Measurements from ENCODE around the gene ANG.
"Not testable (repeated sequence)": the region's sequence is repeated elsewhere in the genome, so short reads cannot be mapped to it uniquely, and the experiment has no call there.

The ANG gene

GRCh38 chr14:20699931-20700330 lies 11.4 kb downstream of the ANG start:
- DNase-seq = no peak

DNA sequence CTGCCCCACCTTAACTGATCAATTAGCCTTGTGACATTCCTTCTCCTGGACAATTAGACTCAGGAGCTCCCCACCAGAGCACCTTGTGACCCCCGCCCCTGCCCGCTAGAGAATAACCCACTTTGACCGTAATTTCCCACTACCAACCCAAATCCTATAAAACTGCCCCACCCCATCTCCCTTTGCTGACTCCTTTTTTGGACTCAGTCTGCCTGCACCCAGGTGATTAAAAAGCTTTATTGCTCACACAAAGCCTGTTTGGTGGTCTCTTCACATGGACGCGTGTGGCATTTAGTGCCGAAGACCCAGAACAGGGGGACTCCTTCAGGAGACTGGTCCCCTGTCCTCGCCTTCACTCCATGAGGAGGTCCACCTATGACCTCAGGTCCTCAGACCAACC lies 12.4 kb downstream of the ANG start:
- DNase-seq = not testable (repeated sequence)

GRCh38 chr14:20706657-20707355 lies 18.2 kb downstream of the ANG start:
- peak in 1 of 4 experiments; percentile 33 for DNase-seq

- DNase-seq = no peak
Measured at GRCh38 chr14:20707622-20708021, 19.1 kb downstream of the ANG start.

- DNase-seq = no peak
Measured at GRCh38 chr14:20711261-20711660, 22.7 kb downstream of the ANG start.

GRCh38 chr14:20711685-20712084 lies 23.1 kb downstream of the ANG start:
- no peak for DNase-seq

GRCh38 chr14:20712904-20713303 lies 24.3 kb downstream of the ANG start:
- DNase-seq = no peak

- DNase-seq = peak; percentile 97 to 98 (median 98)
Measured at GRCh38 chr14:20714593-20715250, 26.2 kb downstream of the ANG start.

GRCh38 chr14:20719777-20720176 lies 31.2 kb downstream of the ANG start:
- DNase-seq = no peak

DNA sequence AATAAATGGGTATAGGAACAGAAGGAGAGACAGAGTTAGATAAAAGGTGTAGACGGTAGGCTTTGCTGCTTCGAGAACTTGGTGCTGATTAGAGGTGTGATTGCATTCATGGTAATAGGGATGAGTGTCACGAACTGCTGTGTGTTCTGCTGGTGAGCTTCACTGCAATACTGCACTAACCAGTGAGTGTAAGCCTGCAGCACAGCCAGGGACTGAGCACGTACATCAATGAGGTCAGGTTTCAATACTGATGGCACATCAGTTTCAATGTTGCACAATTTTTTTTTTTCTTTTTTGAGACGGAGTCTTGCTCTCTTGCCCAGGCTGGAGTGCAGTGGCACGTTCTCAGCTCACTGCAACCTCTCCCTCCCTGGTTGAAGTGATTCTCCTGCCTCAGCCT lies 32.2 kb downstream of the ANG start:
- no peak for DNase-seq

DNA sequence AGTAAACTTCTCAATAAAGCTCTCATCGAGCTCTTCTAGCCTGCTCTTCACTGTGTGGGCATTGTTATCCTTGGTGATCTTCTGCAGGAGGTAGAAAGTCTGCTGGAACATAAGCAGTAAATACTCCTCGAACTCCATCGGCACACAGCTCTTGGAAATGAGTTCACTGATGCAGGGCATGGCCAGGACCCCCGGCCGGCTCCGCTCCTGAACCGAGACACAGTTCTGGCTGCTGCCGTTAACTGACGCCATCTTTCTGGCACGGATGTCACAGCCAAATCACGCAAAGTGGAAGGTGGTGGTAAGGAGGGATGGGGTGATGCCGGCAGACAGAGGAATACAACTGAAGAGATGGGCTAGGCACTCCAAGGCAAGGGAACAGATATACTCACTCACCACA lies 33.5 kb downstream of the ANG start:
- DNase-seq = no peak

GRCh38 chr14:20723488-20723887 lies 34.9 kb downstream of the ANG start:
- DNase-seq = peak in 1 of 4 experiments; percentile 26

- DNase-seq = peak in 2 of 4 experiments; percentile 56 to 60
Measured at GRCh38 chr14:20726121-20726520, 37.6 kb downstream of the ANG start.

- DNase-seq = no peak
Measured at GRCh38 chr14:20726531-20726930, 38.0 kb downstream of the ANG start.

DNA sequence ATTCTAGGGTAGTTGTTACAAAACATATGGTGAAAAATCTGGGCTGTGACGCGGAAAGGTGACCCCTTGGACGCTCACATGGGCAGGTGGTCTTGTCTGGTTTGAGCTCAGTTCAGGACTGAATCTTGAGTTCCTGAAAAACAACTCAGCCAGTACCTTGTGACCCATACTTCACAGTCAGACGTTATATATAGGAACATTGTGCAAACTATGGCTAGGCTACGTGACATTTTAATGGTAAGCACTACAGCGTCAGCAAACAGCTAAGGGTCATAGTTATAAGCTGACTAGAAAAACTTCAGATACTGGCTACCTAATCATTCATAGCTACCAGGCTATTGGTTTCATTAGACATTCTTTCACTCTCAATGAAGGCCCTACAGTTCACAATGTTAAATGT lies 42.3 kb downstream of the ANG start:
- peak; percentile 52 to 87 (median 74) for DNase-seq

DNA sequence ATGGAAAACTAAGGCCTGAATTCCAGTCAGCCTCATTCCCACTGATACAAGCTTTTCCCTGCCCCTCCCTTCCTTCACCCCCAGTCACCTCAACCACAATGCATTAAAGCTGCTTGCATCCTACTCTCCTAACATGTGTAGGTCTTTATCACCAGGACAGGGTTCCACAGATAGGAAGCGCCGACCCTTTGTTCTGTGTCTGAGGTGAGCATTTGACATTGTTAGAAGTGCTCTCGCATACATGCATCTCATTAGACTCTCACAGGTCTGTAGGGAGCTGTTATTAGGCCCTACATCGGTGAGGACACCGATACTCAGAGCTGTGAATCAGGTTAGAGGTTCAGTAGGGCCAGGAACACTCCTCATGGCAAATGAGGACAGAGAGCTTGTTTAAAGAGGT lies 43.9 kb downstream of the ANG start:
- DNase-seq = no peak

GRCh38 chr14:20732979-20733635 lies 44.5 kb downstream of the ANG start:
- DNase-seq = peak; percentile 63 to 88 (median 77)

DNA sequence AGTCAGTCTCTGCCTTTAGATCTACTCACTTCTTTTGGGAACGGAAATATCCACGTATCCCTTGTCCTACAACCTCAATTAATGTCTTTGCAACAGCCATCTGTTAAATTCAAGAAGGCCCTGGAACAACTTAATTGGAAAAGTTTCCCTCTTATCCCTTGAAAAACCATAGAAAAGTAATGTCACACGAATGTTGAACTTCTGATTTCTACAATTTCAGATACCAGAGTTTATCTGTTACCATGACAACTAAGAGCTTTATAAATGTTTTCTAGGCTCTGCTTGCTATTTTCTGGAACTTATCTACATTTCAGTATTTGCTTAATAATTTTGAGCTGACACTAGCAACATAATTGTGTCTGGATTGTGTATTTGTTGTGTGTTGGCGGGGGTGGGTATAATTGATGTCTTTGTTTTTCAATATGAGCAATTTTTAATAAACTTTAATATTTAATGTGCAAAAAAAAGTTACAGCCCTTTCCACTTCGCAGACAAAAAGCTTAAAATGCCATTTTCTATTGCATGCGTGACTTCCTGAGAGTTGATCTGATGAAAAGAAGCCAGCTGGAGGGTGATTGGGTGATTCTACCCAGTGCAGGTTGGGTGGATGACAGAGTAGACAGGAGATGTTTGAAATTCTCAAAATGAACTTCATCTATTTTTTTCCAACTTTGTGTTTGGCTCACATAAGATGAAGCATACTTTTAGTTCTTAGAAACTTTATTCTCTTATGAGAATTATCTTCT lies 45.3 kb downstream of the ANG start:
- DNase-seq = no peak

DNA sequence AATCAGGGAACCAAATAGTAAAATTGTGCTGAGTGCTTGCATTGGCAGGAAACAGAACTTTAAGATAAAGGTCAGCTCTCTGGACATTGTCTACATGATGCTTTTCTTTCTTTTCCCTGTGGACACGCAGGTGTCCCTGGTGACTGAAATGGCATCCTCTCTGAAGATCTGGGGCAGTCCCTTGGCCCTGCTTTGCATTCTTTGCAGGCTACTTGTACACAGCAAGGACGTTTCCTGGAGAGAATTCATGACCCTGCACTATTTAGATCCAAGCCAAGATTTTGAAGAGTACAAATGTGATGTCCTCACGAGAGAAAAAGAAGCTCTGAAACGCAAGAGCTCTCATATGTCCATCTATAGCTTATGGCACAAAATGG lies 45.9 kb downstream of the ANG start:
- no peak for DNase-seq

DNA sequence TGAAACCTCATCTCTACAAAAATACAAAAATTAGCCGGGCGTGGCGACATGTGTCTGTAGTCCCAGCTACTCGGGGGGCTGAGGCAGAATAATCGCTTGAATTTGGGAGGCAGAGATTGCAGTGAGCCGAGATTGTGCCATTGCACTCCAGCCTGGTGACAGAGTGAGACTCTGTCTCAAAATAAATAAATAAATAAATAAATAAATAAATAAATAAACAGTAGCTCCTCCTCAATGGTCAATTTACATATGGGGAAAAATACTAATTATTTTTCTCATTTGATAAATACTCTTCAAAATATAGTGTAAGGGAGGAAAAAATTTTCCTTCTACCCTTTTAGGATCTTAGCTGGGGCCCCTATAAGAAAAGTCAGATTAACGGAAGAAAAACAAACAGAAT lies 49.7 kb downstream of the ANG start:
- not testable (repeated sequence) for DNase-seq

GRCh38 chr14:20742132-20742531 lies 53.6 kb downstream of the ANG start:
- no peak for DNase-seq

DNA sequence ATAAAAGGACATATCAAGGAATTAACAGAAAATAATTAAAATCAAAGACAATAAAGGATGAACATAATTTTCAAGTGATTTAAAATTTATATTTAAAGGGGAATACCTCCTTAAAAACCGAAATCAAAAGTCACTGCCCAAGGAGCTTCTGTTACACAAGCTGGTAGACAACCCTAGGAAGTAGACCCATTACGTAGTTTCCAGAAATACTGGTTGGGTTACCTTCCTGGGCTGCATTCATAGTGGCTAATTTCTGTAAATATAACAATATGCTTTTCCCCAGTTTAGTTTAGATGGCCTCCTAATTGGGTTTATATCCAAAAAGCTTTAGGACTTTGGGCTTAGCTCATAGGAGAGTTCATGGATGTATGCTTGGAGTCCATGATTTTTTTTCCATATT lies 55.0 kb downstream of the ANG start:
- no peak for DNase-seq

Data from suppressor macrophage (primary cell).